ENCODE results near the gene NUDT21.
"Not testable (repeated sequence)": the region's sequence is repeated elsewhere in the genome, so short reads cannot be mapped to it uniquely, and the experiment has no call there.

Gene NUDT21

GRCh38 chr16:56450986-56451752 lies at the start of gene NUDT21, which contains the start of gene OGFOD1:
TSS of gene NUDT21 (minus strand) at chr16:56451332. CDS start at chr16:56451202, 130 bp downstream.
TSS of gene OGFOD1 (plus strand) at chr16:56451554. CDS start at chr16:56451613, 59 bp downstream.
- H3K4me3 ChIP-seq (ENCODE audit: low read depth, low read length) = peak within 1 kb of the TSS; percentile 88
- no peak for TF ChIP-seq CTCF (IDR thresholded peaks at IDR 0.05; ENCODE audit: low read depth, low read length)

- H3K4me3 ChIP-seq (ENCODE audit: low read depth, low read length) = no peak overlapping the region
- no peak for TF ChIP-seq CTCF (IDR thresholded peaks at IDR 0.05; ENCODE audit: low read depth, low read length)
Observed at GRCh38 chr16:56493815-56494214, 42.7 kb upstream of the NUDT21 start.

GRCh38 chr16:56493126-56493525 lies 42.0 kb upstream of the NUDT21 start:
- no peak for TF ChIP-seq CTCF (IDR thresholded peaks at IDR 0.05; ENCODE audit: low read depth, low read length)
- H3K4me3 ChIP-seq (ENCODE audit: low read depth, low read length) = no peak overlapping the region

GRCh38 chr16:56491657-56492261 lies 40.6 kb upstream of the NUDT21 start:
- H3K4me3 ChIP-seq (ENCODE audit: low read depth, low read length) = no peak overlapping the region
- TF ChIP-seq CTCF (IDR thresholded peaks at IDR 0.05; ENCODE audit: low read depth, low read length) = no peak

- H3K4me3 ChIP-seq (ENCODE audit: low read depth, low read length) = not testable (repeated sequence)
Observed at GRCh38 chr16:56488868-56489267, 37.7 kb upstream of the NUDT21 start.

DNA sequence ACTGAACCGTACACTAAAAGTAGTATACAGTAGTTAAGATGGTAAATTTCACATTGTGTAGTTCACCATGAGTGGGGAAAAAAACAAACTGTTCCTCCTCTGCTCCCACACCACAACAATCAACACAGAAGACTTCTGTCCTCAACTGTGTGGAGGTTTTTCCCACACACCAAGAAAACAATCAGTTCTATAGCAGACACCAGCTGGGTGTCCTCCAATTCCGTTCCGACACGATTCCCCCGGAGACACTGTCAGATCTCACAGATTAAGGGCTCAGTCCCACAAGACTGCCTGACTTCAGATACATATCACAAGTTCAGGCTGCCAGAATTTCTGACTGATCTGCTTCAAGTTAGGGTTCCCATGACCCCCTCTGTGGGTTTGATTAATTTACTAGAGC lies 36.9 kb upstream of the NUDT21 start:
- no peak overlapping the region for H3K4me3 ChIP-seq (ENCODE audit: low read depth, low read length)
- no peak for TF ChIP-seq CTCF (IDR thresholded peaks at IDR 0.05; ENCODE audit: low read depth, low read length)

- no peak overlapping the region for H3K4me3 ChIP-seq (ENCODE audit: low read depth, low read length)
- TF ChIP-seq CTCF (IDR thresholded peaks at IDR 0.05; ENCODE audit: low read depth, low read length) = no peak
Observed at GRCh38 chr16:56483394-56483793, 32.3 kb upstream of the NUDT21 start.

Data from WI38 (cell line).